Measurements from ENCODE around the gene NXN.
"Not testable (repeated sequence)": the region's sequence is repeated elsewhere in the genome, so short reads cannot be mapped to it uniquely, and the experiment has no call there.

The NXN gene

GRCh38 chr17:752002-752619 lies 227.5 kb downstream of the NXN start, which contains the start of gene GEMIN4:
TSS of gene GEMIN4 (minus strand) at chr17:752264. CDS start at chr17:752142, 122 bp downstream.
- peak; percentile 45 for DNase-seq

GRCh38 chr17:751269-752001 lies 228.1 kb downstream of the NXN start:
- DNase-seq: no peak

GRCh38 chr17:750431-751037 lies 229.0 kb downstream of the NXN start:
- no peak for DNase-seq

DNA sequence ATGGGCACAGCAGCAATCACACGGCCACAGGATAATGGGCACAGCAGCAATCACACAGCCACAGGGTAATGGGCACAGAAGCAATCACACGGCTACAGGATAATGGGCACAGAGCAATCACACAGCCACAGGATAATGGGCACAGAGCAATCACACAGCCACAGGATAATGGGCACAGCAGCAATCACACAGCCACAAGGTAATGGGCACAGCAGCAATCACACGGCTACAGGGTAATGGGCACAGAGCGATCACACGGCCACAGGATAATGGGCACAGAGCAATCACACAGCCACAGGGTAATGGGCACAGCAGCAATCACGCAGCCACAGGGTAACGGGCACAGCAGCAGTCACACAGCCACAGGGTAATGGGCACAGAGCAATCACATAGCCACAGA lies 230.2 kb downstream of the NXN start:
- DNase-seq: not testable (repeated sequence)

All from amniotic stem cell (primary cell).